Measurements from ENCODE around the gene ACAP2.

ACAP2 gene

DNA sequence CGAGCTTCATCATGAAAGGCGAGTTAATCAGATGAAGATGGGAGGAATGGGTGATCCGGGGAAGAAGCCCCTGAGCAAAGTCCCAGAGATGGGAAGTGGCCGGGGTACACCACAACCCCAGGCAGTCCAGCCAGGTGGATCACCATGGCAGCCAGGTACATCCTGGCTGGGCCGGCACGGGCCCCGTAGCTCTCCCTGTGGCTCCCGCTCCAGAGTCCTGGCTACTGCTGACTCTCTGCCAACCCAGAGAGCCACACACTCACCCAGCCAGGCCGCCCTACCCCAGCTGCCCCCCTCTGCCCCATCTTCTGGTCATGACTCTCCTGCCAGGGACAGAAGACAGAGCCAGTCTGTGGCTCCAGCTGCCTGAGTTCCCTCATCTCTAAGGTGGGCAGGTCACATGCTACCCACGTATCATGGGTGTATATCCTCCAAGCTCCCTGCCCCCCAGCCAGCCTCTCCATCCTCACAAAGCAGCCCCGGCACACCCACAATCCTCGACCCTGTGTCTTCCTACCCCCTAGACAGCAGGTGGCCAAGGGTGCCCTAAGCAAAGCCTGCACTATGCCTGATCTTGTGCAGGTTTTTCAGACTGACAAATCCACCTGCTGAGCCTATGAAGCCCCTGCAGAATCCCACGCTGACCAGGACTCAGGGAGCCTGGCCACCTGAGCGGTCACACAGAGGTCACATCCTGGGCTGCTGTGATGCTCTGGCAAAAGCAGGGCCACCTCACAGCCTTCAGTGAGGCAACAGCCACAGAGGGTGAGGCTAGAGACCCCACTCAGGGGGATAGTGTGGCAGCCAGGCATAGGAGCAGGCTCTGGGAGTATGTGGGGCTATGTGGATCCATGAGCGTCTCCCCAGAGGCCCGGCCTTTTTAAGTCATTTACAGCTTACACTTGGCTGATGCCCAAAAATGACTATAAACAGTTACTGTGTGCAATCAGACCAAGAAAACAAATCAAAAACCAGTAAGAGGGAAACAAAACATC is 185.1 kb downstream of the ACAP2 start:
- DNase-seq = peak; percentile 45

DNA sequence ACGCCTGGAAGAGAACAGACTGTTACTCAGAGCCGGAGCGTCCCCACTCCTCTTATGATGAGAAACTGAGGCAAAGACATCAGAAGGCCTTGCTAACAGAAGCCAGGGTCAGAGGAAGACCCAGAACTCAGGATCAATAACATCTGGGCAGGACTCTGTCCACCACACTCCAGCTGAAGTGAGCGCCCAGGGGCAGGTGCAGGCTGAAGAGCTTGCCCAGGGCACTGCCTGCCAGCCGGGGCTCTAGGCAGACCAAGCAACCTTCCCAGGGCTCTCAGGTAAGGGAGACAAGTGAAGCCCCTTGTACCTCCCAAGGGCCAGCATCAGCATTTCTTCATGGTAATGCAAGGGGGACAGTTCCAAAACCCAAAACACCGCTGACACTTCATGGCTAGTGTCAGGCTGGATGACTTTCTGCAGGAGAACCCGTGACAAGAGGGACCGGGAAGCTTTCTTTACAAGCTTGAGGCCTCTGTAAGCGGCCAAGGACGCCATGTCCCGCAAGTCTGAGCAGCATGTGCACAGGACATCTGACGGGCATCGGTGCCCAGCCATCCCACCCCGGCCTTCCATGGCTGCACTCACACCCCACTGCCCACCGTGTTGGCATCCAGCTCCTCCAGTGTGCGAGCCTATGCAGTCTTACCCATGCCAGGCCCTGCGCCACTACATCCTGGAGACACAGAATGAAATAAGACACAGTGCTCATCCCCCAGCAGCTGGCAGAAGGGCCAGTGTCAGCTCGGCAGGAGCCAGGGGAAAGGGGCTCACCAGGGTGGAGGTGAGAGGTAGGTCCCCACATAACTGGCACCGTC is 186.0 kb downstream of the ACAP2 start:
- DNase-seq = peak; percentile 51

DNA sequence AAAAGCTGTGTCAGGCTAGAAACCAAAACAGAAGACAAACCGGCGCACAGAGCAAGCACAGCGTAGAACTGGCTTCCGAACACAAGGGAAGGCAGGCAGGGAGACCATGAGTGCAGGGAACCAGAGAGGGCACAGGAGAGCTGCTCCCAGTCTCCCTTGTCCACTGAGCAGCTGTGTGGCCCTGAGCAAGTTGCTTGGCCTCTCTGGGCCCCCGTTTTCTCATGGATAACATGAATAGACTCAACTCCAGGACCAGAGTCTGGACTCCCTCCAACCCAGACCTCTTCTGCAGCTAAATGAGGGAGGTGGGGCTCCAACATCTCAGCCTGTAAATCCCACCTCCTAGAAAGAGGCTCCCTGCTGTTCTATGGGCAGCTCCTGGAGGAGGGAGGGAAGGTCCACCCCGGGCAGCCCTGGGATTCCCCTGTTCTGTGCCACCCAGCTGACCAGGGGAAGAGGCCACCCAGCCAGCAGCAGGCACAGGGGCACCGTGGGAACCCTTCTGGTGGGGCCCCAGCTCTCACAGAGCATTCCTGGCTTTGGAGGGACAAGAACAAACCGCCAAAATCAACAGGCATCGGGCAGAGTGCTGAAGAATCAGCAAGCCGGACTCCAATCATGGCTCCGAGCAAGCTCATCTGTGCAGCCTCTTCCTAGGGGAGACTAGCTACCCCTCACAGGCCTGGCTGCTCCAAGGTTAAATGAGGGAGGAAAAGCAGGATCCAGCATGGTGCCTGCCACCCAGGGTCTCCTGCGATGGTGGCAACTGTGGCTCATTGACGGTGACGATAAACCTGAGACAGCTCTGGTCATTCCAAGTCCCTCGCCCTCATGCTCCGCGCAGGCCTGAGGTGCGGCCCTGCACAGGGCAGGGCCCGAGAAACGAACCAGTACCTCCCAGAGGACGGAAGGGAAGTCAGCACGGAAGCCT is 187.0 kb downstream of the ACAP2 start:
- peak; percentile 36 for DNase-seq

DNA sequence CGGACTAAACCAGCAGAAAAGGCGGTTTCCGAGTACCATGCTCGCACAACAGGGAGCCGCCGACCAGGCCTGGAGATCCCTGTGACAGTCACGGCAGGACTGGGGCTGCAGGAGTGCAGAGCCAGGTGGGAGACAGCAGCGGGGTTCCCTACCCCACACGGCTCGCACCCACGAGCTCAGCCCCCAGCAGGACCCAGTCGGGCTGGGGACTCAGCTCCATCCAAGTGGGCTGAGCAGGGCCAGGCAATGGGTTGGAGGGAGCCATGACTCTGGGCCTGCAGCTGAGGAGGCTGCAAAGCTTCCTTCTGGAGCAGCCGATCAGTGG is 187.7 kb downstream of the ACAP2 start:
- DNase-seq = no peak

DNA sequence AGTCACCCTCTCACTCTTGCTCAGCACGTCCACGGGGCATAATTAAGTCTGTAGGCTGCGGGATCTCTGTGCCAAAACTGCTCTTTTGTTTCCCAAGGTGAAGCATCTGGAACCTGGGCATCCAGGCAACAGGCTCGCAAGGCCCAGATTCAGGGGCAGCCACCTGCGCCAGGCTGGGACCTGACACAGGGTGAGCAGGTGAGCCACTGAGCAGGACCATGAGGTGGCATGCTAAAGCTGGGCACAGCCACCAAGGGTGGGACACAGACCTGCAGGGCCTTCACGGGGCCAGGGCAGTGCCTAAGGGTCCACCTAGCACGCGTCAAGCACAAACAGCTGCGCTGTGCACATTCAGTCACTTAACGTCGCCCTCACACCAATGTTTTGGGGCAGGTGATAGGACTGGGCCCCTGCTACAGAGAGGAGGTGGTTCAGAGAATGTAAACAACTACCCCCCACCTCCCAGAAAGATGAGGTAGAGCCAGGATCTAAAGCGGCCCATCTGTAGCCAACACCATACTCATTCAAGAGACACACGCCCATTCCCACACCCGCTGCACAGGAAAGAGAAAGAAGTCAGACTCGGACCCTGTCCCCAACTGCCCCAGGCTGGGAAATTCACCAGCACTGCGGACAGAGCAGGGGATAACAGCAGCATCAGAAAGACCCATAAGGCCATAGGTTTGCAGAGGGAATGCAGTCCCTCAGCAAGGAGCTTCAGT is 188.2 kb downstream of the ACAP2 start:
- DNase-seq = no peak

DNA sequence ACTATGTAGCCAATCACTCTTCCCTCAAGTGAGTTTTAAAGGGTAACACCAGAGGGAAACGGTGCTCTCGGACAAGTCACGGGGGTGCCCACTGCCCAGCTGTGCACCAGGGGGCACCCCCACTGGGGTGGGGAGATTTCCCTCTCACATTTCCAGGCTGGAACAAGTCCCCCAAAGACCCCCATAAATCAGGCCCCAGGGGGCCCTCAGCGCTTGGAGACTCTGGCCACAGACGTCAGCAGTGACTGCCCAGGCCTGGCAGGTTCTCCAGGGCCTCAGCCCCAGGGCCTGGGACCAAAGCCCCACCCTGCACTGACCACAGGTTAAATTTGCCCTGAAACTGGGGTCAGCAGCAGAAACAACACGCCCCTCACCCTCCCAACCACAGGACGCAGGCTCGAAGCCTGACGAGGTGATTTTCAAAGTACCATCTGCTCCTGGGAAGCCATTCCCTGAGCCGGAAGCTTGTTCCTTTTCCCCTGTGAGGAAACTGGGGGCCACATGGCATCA is 188.8 kb downstream of the ACAP2 start:
- DNase-seq = no peak

DNA sequence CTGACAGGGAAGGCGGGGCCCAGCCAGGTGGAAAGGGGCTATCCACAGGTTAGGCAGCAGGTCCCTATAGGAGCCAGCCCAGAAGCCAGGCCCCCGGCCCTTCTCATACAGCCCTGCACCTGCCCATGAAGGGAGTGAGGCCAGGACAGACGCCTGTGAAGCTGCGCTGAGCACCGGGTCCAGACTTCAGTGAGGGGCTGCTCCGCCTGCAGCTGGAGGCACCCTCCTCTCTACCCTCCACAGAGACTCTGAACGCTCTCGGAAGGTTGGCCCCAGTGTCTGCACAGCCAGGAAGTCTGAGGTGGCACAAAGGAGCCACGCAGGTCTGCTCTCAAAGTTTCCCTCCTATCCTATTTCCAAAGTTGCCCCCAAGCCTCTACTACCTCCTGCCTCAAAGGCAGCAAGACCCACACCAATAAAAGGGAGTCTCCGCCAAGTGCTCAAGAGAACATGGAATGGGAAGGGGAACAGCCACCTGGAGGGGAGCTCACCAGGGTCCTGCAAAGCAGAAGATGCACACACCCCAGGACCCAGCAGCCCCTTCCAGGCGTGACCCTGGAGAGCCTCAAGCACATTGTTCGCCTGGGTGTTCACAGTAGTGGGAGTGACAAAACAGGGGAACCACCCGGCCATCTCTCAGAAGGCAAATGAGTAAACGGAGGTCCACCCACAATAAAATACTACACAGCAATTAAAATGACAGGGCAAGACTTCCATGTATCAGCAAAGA is 191.3 kb downstream of the ACAP2 start:
- DNase-seq = no peak

DNA sequence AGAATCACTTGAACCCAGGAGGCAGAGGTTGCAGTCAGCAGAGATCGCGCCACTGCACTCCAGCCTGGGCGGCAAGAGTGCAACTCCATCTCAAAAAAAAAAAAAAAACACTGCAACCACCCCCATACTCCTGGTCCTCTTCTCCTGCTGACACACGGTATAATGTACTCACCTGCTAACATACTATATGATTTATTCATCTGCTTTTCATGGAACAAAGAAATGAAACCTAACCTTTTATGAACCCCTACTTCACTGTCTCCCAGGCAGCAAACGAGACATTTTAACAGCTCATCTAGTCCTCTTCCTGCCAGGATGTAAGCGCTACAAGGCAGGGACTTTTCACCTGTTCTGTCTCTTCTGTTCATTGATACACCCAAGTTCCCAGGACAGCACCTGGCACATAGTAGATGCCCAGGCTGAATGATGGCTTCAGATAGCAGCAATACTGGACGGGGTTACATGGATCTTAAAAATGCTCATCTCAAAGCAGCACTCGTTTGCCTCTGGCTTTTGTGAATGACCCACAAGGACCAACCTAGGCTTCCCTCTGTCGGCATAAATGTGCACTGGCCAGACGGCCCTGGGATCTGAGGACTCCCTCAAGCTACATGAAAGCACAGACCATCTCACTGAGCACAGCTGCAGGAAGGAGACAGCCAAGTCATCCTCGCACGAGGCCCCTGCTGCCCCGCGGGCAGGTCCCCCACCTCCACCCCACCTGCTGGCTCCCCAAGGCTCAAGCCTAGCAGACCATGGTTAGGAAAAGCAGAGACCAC is 192.2 kb downstream of the ACAP2 start:
- DNase-seq = no peak

DNA sequence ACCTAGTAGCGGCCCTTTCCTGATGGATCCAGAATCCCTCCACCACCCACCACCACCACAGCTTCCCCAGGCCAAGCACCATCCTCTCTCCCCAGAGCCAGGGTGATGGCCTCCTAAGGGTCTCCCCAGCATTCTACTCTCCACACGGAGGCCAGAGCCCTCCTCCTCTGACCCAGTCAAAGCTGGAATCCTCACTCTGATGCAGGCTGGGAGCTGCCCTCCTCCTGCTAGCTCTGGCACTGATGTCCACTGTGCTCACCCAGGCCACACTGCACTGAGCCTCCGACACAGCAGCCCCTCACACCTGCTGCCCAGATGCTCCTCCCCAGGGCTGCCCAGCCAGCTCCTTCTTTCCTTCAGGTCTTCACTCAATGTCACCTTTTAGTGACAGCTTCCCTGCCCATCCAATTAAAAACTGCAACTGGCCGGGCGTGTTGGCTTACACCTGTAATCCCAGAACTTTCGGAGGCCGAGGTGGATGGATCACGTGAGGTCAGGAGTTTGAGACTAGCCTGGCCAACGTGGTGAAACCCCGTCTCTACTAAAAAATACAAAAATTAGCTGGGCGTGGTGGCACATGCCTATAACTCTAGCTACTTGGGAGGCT is 192.9 kb downstream of the ACAP2 start:
- no peak for DNase-seq

DNA sequence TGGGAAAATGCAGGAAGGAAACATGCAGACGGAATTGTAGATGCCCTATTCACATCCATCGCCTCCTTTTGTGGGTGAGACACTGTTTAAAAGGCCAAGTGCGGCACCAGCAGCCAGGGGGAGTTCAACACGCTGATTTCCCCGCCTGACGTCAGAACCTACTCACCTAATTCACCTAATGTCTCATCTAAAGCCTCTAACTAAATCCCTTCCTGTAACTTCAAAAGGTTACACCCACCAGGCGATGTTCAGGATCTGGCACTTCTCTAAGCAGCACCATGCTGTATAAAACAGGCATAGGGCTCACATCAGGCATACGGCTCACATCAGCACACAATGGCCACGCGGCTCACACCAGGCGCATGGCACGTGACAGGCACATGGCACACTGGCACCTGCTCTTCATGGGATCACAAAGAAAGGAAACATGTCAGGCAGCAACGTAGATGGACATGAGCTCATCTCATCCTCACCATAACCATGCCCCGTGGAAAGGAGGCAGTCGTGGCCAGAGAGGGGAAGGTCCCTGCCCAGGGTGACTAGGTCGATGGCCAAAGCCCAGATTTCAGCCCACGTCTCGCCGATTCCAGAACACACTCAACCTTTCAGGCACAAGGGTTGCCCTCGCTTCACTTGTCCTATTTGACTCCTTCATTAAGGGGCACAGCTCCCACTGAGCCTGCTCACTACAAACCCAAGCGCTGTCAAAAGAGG is 193.6 kb downstream of the ACAP2 start:
- peak; percentile 40 for DNase-seq

DNA sequence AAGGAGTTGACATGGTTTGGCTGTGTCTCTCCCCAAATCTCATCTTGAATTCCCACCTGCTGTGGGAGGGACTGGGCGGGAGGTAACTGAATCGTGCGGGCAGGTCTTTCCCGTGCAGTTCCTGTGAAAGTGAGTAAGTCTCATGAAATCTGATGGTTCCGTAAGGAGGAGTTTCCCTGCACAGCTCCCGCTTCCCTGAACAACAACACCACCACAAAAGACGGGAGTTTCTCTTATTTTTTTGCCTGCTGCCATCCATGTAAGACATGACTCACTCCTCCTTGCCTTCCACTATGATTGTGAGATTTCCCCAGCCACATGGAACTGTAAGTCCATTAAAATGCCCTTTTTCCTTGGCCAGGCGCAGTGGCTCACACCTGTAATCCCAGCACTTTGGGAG is 194.5 kb downstream of the ACAP2 start:
- DNase-seq = no peak

DNA sequence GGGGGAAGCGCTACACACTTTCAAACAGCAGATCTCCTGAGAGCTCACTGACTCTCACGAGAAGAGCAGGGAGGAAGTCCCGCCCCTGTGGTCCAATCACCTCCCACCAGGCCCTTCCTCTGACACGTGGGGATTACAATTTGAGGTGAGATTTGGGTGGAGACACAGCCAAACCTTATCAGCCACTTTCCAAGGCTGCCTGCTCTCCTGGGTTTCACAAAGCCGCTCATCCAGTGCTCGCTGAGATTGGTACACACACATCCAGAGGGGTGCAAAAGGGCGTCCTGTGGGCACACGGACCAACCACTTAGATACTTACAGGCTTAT is 195.0 kb downstream of the ACAP2 start:
- peak; percentile 43 for DNase-seq

DNA sequence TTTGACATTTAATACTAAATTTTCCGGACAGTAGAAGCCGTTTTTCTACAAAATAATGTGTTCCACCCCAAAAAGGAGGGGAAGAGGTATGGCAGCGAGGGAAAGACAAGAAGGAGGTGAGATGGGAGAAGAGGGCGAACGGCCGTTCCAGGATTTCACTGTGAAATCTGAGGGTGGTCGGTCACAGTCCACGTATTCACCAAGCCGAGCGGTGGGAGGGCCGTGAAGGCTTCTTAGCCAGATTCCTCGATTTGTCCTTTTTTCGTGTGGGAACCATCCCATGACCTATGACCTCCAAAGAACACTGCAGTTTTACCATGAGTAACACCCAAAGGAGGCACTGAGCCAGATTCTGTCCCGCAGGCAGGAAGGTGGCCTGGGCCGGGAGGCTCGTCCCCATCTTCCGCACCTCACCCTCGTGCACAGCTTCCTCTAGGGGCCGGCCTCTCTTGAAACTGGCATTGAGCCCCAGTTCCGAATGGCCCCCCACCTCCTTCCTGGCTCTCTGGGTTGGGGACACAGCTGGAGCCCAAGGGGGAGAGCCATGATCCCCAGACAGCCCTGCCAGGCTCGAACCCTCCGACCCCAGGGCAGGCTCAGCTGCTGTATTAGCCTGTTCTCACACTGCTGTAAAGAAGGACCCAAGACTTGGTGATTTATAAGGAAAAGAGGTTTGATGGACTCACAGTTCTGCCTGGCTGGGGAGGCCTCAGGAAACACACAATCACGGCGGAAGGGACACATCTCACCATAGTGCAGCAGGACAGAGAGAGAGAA is 195.5 kb downstream of the ACAP2 start:
- no peak for DNase-seq

DNA sequence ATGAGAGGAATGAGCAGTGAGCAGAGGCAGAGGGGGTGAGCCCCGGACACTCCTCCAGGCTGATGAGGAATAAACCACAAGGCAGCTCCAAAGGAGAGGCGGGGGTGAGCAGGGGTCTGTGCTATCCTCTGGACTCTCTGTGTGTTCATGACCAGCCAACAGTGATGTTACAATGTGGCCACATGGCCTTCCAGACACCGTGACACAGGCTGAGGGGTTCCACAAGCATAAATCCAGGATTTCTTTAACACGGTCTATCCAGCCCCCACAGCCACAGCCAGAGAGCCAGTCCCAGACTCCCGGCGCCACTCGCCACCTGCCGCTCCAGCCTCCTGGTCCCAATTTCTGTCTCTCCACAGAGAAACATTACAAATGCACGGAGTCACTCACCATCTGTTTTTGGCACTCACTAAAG is 196.2 kb downstream of the ACAP2 start:
- DNase-seq = no peak

DNA sequence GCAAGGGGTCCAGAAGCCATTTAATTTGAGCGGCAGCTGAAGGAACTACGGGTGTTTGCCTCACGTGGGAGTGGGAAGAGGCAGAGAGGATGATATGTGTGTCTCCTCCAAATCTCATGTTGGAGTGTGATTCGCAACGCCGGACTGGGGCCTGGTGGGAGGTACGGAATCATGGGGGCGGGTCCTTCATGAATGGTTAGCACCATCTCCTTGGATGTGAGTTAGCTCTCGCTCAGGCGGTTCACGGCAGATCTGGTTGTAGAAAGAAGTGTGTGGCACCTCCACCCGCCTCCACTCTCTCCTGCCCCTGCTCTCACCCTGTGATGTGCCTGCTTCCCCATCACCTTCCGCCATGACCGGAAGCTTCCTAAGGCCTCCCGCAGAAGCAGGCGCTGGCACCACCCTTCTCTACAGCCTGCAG is 197.3 kb downstream of the ACAP2 start:
- peak; percentile 44 for DNase-seq

DNA sequence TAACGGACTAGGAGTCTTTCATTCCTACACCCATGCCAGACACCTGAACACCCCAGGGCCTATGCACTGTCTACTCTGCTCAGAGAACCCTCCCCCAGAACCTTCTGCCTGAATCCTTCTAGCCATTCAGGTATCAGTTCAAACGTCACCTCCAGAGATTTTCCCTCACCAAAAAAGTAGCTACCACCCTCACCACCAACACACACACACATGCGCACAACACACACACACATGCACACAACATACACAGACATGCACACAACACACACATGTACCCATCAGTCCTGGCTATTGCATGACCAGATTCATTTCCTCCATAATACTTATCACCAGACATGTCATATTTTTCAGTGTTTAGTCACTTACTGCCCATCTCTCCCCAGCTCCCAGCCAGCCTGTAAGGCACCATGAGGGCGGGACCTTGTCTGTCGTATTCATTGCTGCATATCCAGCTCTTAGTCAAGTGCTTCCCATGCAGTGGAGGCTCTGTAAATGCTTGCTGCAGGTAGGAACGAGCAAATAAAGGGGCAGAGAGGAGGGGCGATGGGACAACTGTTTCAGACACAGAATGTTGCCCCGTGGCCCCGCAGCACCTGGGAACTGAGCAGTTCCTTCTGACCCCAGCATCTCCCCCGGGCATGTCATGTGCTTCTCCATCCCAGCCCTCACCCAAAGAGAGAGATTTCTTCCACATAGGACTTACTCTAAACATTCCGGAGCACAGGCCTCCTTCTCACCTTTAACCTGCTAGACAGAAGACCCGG is 201.0 kb downstream of the ACAP2 start:
- peak; percentile 40 for DNase-seq

DNA sequence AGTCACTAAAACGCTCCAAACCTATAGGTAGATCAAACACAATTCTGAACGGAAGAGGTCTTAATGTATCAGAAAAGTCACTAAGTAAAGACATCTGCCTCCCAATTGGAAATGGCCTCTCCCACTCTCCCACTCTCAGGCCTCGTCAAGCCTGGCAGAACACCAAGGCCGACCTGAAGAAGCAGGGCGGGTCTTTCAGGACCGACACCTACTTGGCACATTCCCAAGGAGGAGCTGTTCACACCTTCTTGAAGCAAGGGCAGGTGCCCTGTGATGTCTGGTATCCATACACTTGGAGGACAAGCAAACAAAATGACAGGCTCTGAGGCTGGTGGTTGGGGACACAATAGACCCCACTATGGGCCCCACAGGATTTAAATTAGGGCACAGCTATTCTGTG is 201.9 kb downstream of the ACAP2 start:
- peak; percentile 38 for DNase-seq

All from activated CD8-positive, alpha-beta memory T cell treated with anti-CD3 and anti-CD28 coated beads, Interleukin-2, amount 50 U/mL, for 48 hours (primary cell).